ENCODE data around the gene CHRNA7. TPM values are rescaled to one million over a fixed set of nuclear protein-coding genes. Genes with fewer than 3 reads are reported as not detected.

CHRNA7 gene
- total RNA-seq, result 2.8 TPM in 1 of 2 replicates, not detected in the other

DNA sequence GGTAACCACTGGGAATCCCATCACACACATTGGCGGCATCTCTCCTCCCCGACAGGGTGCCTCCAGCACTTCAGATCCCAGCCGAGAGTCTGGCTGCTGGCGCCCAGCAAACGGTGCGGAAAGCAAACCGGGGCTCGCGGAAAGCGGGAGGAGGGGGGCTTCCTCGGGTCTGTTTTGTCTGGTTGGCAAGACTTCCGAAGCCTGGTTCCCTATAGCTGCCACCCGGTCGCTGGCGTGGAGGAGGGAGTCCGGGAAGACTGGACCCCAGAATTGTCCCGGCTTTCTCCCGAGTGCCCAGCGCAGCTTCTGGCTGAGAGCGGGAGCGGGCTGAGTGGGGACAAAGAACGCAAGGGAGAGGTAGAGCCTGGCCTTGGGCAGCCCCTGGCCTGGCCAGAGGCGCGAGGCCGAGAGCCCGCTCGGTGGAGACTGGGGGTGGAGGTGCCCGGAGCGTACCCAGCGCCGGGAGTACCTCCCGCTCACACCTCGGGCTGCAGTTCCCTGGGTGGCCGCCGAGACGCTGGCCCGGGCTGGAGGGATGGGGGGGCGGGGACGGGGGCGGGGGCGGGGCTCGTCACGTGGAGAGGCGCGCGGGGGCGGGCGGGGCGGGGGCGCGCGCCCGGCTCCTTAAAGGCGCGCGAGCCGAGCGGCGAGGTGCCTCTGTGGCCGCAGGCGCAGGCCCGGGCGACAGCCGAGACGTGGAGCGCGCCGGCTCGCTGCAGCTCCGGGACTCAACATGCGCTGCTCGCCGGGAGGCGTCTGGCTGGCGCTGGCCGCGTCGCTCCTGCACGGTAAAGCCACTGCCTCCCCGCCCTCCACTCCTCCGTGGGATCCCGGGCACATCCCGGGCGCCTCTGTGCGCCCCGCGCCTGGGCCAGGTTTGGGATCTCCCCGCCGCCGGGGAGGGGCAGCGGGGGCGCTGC is at the start of gene CHRNA7:
Gene CHRNA7 (plus strand): TSS at position 654 of the 920 bp plus-strand sequence. CDS start 80 bp downstream, at position 734.

Other genes with a start within 250 kb of the CHRNA7 start
- gene OTUD7A, start 159.8 kb upstream of the CHRNA7 start, total RNA-seq, result 0.24 and 0.62 TPM in 2 replicates

Data from cardiac ventricle fibroblast (primary cell).